Ovary (tissue), 9 donors: Measurements from ENCODE around the gene LAMB1. TPM values are rescaled to one million over a fixed set of nuclear protein-coding genes. Genes with fewer than 3 reads are reported as not detected.

Experiments
- DNase-seq, 5 donors: peaks; one replicate each; pipeline ENCODE4 v3.0.0-alpha.2; 2019 to 2020
- H3K27ac ChIP-seq, 2 donors: fragments of 200-600 bp; one replicate each; pipeline versions ENCODE4 v1.5.1 to v1.8.0; 2019 to 2022
- H3K27me3 ChIP-seq: fragments of 200-600 bp; one replicate; pipeline ENCODE4 v1.8.0; 2022
- H3K36me3 ChIP-seq: fragments of 200-600 bp; sonication (generic); one replicate; pipeline ENCODE4 v1.5.1; 2019
- H3K4me1 ChIP-seq: one replicate; pipeline ENCODE4 v1.8.1; 2013; ENCODE audit warnings: mild to moderate bottlenecking, moderate library complexity; ENCODE audit not compliant: insufficient read depth
- H3K4me3 ChIP-seq: fragments of 200-600 bp; sonication (generic); one replicate; pipeline ENCODE4 v1.5.1; 2017
- H3K9me3 ChIP-seq, 2 donors: fragments of 200-600 bp in 1 of 2; sonication (generic) in 1 of 2; one replicate each; pipeline versions ENCODE4 v1.5.1 to v1.8.1; 2013 to 2019; ENCODE audit warnings: mild to moderate bottlenecking in 1 of 2, moderate library complexity in 1 of 2
- EP300 ChIP-seq: sonication (generic); formaldehyde crosslinking; IDR thresholded peaks from one replicate; pipeline ENCODE4 v1.6.1; 2017; ENCODE audit warnings: antibody characterized with exemption
- POLR2A ChIP-seq: fragments of 450-650 bp; IDR thresholded peaks from one replicate; pipeline ENCODE4 v1.6.1; 2017; ENCODE audit warnings: antibody characterized with exemption, mild to moderate bottlenecking, moderate library complexity
- WGBS, 3 donors: extraction: QIAGEN DNeasy Blood & Tissue Kit in 1 of 3; methylation state at CpG; one replicate each; pipeline versions ENCODE4 v1.1.5 to v1.1.7; 2013 to 2017; 5-methylcytosine and 5-hydroxymethylcytosine counted together
- intact Hi-C, 4 donors: fragments of 100-400 bp; cut with DNase I; formaldehyde crosslinking; loops; one replicate each; pipeline versions ENCODE4 v1.11.0 to v1.15.1; 2022 to 2023
- polyA plus RNA-seq, 2 donors: library from polyadenylated mRNA; stranded (reverse); fragments of 200-250 nt in 1 of 2; fragments of 350-450 nt in 1 of 2; fragmentation: Illumina TruSeq in 1 of 2; extraction: RNeasy Lipid Tissue Mini Kit (QIAGEN cat#74804) in 1 of 2; gene quantifications; one replicate each; pipeline ENCODE4 v1.2.3, GENCODE V29; 2013 to 2014
- total RNA-seq, 7 donors: library from RNA; depleted of rRNA in 2 of 7; stranded (reverse); fragments of >200 nt in 2 of 7; fragmentation: NEBNext Ultra II Directional in 3 of 7; extraction: Animal tissue kit (Norgen Biotek cat#: 25700) in 3 of 7; gene quantifications; one replicate each; pipeline versions ENCODE4 v1.1.0 to v1.2.4, GENCODE V29; 2016 to 2023
- TF ChIP-seq, protein P1 (sequence below), 3 donors: fragments of 450-650 bp in 2 of 3; fragments of 200-600 bp in 1 of 3; IDR thresholded peaks; one replicate each; pipeline versions ENCODE4 v1.5.1 to v1.8.0; 2016 to 2022; ENCODE audit warnings: antibody characterized with exemption in 3 of 3, mild to moderate bottlenecking in 1 of 3
- donor health status: DM: no; HTN: no; CAD: no; lungs with moderate emphysema.
- donor health status: DM: no; HTN: no; CAD: no.
- donor health status: Bipolar disorder and iron deficiency.
- donor health status: DM: yes; HTN: yes; CAD: no.
- donor health status: DM: no; HTN: no; CAD: no.
- donor health status: DM: yes; HTN: yes; CAD: no.

LAMB1 gene
- total and polyA plus RNA-seq, 9 donors = 10.2 to 151 (median 65.0) TPM

GRCh38 chr7:107934991-107935770, 67.8 kb downstream of the LAMB1 start:
- peaks cover 14% of the 10 kb centered on the region for H3K4me1 ChIP-seq
- H3K9me3 ChIP-seq = no peaks in the 10 kb centered on the region
- H3K36me3 ChIP-seq = no peaks in the 10 kb centered on the region
- no peaks in the 10 kb centered on the region for H3K27me3 ChIP-seq
- 92 to 96% (median 95%) methylated on average over 8 of the region's 8 CpGs for WGBS, 3 donors
- no peak for DNase-seq
- TF ChIP-seq EP300 (no peak), POLR2A (no peak)
- TF ChIP-seq, protein P1, sequence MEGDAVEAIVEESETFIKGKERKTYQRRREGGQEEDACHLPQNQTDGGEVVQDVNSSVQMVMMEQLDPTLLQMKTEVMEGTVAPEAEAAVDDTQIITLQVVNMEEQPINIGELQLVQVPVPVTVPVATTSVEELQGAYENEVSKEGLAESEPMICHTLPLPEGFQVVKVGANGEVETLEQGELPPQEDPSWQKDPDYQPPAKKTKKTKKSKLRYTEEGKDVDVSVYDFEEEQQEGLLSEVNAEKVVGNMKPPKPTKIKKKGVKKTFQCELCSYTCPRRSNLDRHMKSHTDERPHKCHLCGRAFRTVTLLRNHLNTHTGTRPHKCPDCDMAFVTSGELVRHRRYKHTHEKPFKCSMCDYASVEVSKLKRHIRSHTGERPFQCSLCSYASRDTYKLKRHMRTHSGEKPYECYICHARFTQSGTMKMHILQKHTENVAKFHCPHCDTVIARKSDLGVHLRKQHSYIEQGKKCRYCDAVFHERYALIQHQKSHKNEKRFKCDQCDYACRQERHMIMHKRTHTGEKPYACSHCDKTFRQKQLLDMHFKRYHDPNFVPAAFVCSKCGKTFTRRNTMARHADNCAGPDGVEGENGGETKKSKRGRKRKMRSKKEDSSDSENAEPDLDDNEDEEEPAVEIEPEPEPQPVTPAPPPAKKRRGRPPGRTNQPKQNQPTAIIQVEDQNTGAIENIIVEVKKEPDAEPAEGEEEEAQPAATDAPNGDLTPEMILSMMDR (IDR thresholded peaks at IDR 0.05) = no peak
- intact Hi-C loops = no loop called here
- no peak overlapping the region for H3K27ac ChIP-seq
- H3K4me3 ChIP-seq = no peak overlapping the region

GRCh38 chr7:107933386-107934013, 69.5 kb downstream of the LAMB1 start:
- WGBS, 3 donors = 24 to 28% (median 26%) methylated on average over 6 of the region's 6 CpGs
- Histone ChIP-seq H3K27me3 (no peaks in the 10 kb centered on the region), H3K27ac (no peak overlapping the region), H3K9me3 (no peaks in the 10 kb centered on the region), H3K4me3 (no peak overlapping the region), H3K4me1 (peaks cover under 1% of the 10 kb centered on the region), H3K36me3 (no peaks in the 10 kb centered on the region)
- intact Hi-C loops = no loop called here
- no peak for DNase-seq
- no peak for TF ChIP-seq EP300
- TF ChIP-seq, protein P1 (IDR thresholded peaks at IDR 0.05) = no peak
- TF ChIP-seq POLR2A = no peak

DNA sequence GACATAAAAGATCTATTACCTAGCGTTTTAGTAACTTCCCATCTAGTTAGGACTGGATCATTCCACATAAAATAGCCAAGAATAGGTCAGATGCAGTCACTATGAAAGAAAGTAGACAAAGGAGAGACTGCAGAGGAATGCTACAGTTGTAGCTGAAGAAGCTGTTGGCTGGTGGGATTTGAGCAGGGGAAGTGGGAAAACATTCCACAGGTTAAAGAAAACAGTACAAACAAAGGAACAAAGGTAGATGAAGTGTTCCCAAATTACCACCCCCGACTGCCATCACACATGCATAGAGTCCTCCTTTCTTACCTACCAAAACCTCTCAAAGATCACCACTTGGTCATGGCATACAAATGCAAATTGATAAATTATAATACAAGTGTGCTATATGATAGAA, 70.2 kb downstream of the LAMB1 start:
- Histone ChIP-seq H3K9me3 (no peaks in the 10 kb centered on the region), H3K4me3 (no peak overlapping the region), H3K4me1 (no peaks in the 10 kb centered on the region), H3K27ac (no peak overlapping the region), H3K36me3 (no peaks in the 10 kb centered on the region), H3K27me3 (no peaks in the 10 kb centered on the region)
- TF ChIP-seq EP300 (no peak), POLR2A (no peak)
- TF ChIP-seq, protein P1 (IDR thresholded peaks at IDR 0.05) = no peak
- WGBS, 3 donors = 47 to 55% (median 49%) methylated on average over 2 of the region's 2 CpGs
- no peak for DNase-seq
- intact Hi-C loops = no loop called here

DNA sequence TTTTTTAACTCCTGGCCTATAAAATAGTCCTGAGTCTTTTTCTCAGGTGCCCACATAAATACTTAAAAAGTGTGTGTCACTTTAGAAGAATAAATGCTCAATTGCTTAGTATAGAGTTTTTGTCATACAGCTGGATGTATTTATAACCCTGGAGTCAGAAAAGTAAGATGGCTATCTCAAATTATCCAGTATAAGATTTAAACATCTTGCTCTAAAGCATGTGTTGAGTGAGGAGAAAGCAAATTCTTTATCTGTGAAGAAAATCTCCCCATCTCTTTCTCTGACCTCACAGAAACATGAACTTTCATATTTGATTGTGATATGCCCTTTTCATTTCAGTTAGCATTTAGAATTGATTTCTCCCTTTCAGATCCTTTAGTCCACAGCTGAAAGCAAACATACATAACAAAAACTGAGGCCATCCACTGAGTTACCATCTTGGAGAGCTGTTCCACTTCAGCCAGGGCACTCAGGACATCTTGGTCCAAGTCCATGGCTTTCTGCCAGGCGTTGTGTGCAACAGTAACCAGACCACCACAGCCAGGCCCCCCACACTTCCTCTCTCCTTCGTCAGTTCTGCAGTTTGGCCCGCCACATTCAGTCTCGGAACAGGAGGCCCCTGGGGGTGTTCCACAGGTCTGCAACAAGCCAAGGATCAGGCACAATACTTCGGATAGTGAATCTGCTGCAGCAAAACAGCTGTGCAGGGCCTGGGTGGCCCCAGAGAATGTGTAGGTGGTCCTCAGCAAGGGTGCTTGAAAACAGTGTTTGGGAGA, 71.0 kb downstream of the LAMB1 start:
- intact Hi-C loops = no loop called here
- TF ChIP-seq EP300 = no peak
- no peak for TF ChIP-seq POLR2A
- Histone ChIP-seq H3K27ac (no peak overlapping the region), H3K9me3 (no peaks in the 10 kb centered on the region), H3K4me3 (no peak overlapping the region), H3K36me3 (no peaks in the 10 kb centered on the region), H3K27me3 (no peaks in the 10 kb centered on the region), H3K4me1 (no peaks in the 10 kb centered on the region)
- 22 to 38% (median 26%) methylated on average over 5 of the region's 5 CpGs for WGBS, 3 donors
- peak in 2 of 5 donors; percentile 40 to 57 for DNase-seq
